Ishikawa (cell line): ENCODE measurements around the gene CBLC.
A peak's percentile ranks its signal among the peaks of the same experiment; 100 is the strongest.

Source experiments
- CEBPB ChIP-seq: IDR thresholded peaks from 2 replicates; pipeline ENCODE4 v1.6.1; 2012
- CREB1 ChIP-seq: IDR thresholded peaks from 2 replicates; pipeline ENCODE4 v1.6.1; 2012; ENCODE audit warnings: low read depth
- EGR1 ChIP-seq: IDR thresholded peaks from 2 replicates; pipeline ENCODE4 v1.6.1; 2012
- EP300 ChIP-seq: IDR thresholded peaks from 2 replicates; pipeline ENCODE4 v1.6.1; 2012; ENCODE audit warnings: borderline replicate concordance
- FOXM1 ChIP-seq: IDR thresholded peaks from 2 replicates; pipeline ENCODE4 v1.6.1; 2012; ENCODE audit warnings: low read depth, borderline replicate concordance
- MAX ChIP-seq: IDR thresholded peaks from 2 replicates; pipeline ENCODE4 v1.6.1; 2012
- NFIC ChIP-seq: IDR thresholded peaks from 2 replicates; pipeline ENCODE4 v1.6.1; 2012
- RAD21 ChIP-seq: IDR thresholded peaks from 2 replicates; pipeline ENCODE4 v1.6.1; 2012; ENCODE audit warnings: low read depth
- TAF1 ChIP-seq: IDR thresholded peaks from 2 replicates; pipeline ENCODE4 v1.6.1; 2012; ENCODE audit warnings: low read depth, mild to moderate bottlenecking
- TCF12 ChIP-seq: IDR thresholded peaks from 2 replicates; pipeline ENCODE4 v1.6.1; 2012; ENCODE audit warnings: low read depth
- USF1 ChIP-seq: IDR thresholded peaks from 2 replicates; pipeline ENCODE4 v1.6.1; 2012
- YY1 ChIP-seq: IDR thresholded peaks from 2 replicates; pipeline ENCODE4 v1.6.1; 2012; ENCODE audit warnings: low read depth
- ZBTB7A ChIP-seq: IDR thresholded peaks from 2 replicates; pipeline ENCODE4 v1.6.1; 2012; ENCODE audit warnings: low read depth
- TF ChIP-seq, protein P1 (sequence below): IDR thresholded peaks from 2 replicates; pipeline ENCODE4 v1.6.1; 2012; ENCODE audit warnings: low read depth, mild to moderate bottlenecking

- TF ChIP-seq RAD21: peak; percentile 22; the same call in 1 of the 2 replicates
- no peak for TF ChIP-seq CREB1
- TF ChIP-seq EGR1: peak; percentile 84
- peak; percentile 85 for TF ChIP-seq EP300
- TF ChIP-seq TAF1: peak; percentile 60; the same call in 1 of the 2 replicates
- TF ChIP-seq, protein P1, sequence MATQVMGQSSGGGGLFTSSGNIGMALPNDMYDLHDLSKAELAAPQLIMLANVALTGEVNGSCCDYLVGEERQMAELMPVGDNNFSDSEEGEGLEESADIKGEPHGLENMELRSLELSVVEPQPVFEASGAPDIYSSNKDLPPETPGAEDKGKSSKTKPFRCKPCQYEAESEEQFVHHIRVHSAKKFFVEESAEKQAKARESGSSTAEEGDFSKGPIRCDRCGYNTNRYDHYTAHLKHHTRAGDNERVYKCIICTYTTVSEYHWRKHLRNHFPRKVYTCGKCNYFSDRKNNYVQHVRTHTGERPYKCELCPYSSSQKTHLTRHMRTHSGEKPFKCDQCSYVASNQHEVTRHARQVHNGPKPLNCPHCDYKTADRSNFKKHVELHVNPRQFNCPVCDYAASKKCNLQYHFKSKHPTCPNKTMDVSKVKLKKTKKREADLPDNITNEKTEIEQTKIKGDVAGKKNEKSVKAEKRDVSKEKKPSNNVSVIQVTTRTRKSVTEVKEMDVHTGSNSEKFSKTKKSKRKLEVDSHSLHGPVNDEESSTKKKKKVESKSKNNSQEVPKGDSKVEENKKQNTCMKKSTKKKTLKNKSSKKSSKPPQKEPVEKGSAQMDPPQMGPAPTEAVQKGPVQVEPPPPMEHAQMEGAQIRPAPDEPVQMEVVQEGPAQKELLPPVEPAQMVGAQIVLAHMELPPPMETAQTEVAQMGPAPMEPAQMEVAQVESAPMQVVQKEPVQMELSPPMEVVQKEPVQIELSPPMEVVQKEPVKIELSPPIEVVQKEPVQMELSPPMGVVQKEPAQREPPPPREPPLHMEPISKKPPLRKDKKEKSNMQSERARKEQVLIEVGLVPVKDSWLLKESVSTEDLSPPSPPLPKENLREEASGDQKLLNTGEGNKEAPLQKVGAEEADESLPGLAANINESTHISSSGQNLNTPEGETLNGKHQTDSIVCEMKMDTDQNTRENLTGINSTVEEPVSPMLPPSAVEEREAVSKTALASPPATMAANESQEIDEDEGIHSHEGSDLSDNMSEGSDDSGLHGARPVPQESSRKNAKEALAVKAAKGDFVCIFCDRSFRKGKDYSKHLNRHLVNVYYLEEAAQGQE: no peak
- TF ChIP-seq NFIC: peak; percentile 88
- peak; percentile 34; the same call in 1 of the 2 replicates for TF ChIP-seq USF1
- peak; percentile 67 for TF ChIP-seq YY1
- TF ChIP-seq MAX: peak; percentile 80
- peak; percentile 67 for TF ChIP-seq ZBTB7A
- 0 out of 2 replicates have a peak, but pooled peaks have one; percentile 40 for TF ChIP-seq CEBPB
- TF ChIP-seq FOXM1: peak; percentile 66
- peak; percentile 86 for TF ChIP-seq TCF12
Measured at GRCh38 chr19:44776402-44777096, 1.1 kb upstream of the CBLC start.
